Measurements from ENCODE around the gene TSPAN11. TPM values are rescaled to one million over a fixed set of nuclear protein-coding genes. Genes with fewer than 3 reads are reported as not detected.
"Not testable (repeated sequence)": the region's sequence is repeated elsewhere in the genome, so short reads cannot be mapped to it uniquely, and the experiment has no call there.

Gene TSPAN11, protein sequence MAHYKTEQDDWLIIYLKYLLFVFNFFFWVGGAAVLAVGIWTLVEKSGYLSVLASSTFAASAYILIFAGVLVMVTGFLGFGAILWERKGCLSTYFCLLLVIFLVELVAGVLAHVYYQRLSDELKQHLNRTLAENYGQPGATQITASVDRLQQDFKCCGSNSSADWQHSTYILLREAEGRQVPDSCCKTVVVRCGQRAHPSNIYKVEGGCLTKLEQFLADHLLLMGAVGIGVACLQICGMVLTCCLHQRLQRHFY
- total RNA-seq, result 18.3 TPM
- polyA plus RNA-seq, result 4.1 TPM

- WGBS, result 6% methylated on average over 78 of the region's 78 CpGs
- no peak for DNase-seq (ENCODE audit: extremely low spot score)
- no peaks in the 10 kb centered on the region for H3K4me1 ChIP-seq (ENCODE audit: insufficient read depth)
- no peaks in the 10 kb centered on the region for H3K36me3 ChIP-seq (ENCODE audit: insufficient read depth)
- H3K4me3 ChIP-seq (ENCODE audit: low read depth, low read length), result peak within 1 kb of the TSS; percentile 53
- no peak within 1 kb of the TSS for H3K27ac ChIP-seq (ENCODE audit: low read depth)
Measured at GRCh38 chr12:30926243-30927221, at the start of gene TSPAN11. TSPAN11 (plus strand) TSS chr12:30926748; CDS start chr12:30953992, 27,244 bp downstream.

DNA sequence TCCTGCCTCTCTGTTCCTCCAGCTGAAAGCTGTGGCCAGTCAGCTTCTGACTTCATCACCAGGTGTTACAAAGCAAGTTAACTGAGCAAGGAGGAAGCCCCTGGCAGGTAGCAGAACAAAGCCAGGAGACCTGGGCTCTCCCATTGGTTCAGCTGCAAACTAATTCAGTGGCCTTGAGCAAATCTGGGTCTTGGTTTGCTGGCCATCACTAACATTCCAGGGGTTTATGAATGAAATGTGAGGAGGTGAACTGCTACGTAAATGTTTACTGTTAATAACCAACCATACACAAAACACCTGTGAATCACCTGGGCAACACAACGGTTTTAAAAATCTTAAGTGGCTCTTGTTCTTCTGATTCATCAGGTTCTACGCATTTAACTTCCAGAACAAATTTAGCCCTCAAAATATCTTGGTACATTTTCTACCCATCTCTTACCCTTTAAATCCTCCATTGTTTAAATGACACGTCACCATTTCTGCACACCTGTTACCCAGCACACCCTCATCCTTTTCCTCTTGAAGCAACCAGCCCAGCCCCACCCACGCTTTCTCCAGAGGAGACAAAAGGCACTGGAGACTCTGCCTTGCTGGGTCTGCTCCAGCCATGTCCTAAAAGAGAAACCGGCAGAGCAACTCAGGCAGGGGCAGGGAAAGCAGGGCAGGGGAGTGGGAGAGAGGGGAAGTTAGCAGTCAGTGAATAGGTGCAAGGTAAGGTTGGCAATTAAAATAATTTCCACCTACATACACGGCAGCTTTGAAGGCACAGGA, 49.3 kb upstream of the TSPAN11 start:
- no peaks in the 10 kb centered on the region for H3K36me3 ChIP-seq (ENCODE audit: insufficient read depth)
- no peak overlapping the region for H3K4me3 ChIP-seq (ENCODE audit: low read depth, low read length)
- 73% methylated on average over 7 of the region's 7 CpGs for WGBS
- no peak for DNase-seq (ENCODE audit: extremely low spot score)
- H3K4me1 ChIP-seq (ENCODE audit: insufficient read depth), result no peaks in the 10 kb centered on the region
- no peak overlapping the region for H3K27ac ChIP-seq (ENCODE audit: low read depth)

- no peaks in the 10 kb centered on the region for H3K4me1 ChIP-seq (ENCODE audit: insufficient read depth)
- no peak for DNase-seq (ENCODE audit: extremely low spot score)
- H3K27ac ChIP-seq (ENCODE audit: low read depth), result no peak overlapping the region
- 95% methylated on average over 2 of the region's 2 CpGs for WGBS
- H3K4me3 ChIP-seq (ENCODE audit: low read depth, low read length), result no peak overlapping the region
- H3K36me3 ChIP-seq (ENCODE audit: insufficient read depth), result no peaks in the 10 kb centered on the region
Measured at GRCh38 chr12:30878024-30878423, 48.5 kb upstream of the TSPAN11 start.

DNA sequence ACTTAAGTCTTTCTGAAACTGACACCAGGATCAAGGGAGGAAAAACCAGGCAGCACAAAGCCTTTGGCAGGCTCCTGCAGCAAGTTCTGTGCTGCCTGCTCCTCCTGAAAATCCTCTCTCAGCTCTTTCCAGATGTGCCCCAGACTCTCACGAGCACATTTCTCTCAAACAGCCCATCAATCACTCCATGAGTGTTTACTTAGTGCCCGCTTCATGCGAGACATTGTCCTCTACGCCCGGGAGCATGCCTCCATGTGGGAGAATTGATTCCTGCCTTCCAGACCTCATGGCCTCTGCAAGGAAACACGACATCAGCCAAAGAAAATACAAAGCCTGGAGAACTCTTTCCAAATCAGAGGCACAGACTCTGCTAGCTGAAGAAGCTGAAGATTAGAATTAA, 46.5 kb upstream of the TSPAN11 start:
- Histone ChIP-seq H3K36me3 (ENCODE audit: insufficient read depth) (no peaks in the 10 kb centered on the region), H3K4me3 (ENCODE audit: low read depth, low read length) (no peak overlapping the region), H3K27ac (ENCODE audit: low read depth) (no peak overlapping the region), H3K4me1 (ENCODE audit: insufficient read depth) (no peaks in the 10 kb centered on the region)
- DNase-seq (ENCODE audit: extremely low spot score), result no peak
- WGBS, result 15% methylated on average over 6 of the region's 6 CpGs

GRCh38 chr12:30880813-30881212, 45.7 kb upstream of the TSPAN11 start:
- Histone ChIP-seq H3K4me1 (ENCODE audit: insufficient read depth) (no peaks in the 10 kb centered on the region), H3K36me3 (ENCODE audit: insufficient read depth) (no peaks in the 10 kb centered on the region), H3K4me3 (ENCODE audit: low read depth, low read length) (no peak overlapping the region), H3K27ac (ENCODE audit: low read depth) (no peak overlapping the region)
- DNase-seq (ENCODE audit: extremely low spot score), result no peak
- WGBS, result 98% methylated on average over 3 of the region's 3 CpGs

DNA sequence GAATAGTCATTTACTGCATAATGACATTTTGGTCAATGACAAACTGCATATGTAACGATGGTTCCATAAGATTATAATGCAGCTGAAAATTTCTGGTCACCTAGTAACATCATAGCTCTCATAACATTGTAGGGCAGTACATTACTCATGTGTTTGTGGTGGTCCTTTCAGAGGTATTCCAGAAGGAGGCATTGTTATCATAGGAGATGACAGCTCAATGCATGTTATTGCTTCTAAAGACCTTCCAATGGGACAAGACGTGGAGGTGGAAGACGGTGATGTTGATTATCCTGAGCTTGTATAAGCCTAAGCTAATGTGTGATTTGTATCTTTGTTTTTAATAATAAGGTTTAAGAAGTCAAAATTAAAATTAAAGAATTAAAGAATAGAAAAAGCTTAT, 43.8 kb upstream of the TSPAN11 start:
- 57% methylated on average over 3 of the region's 3 CpGs for WGBS
- Histone ChIP-seq H3K27ac (ENCODE audit: low read depth) (no peak overlapping the region), H3K4me1 (ENCODE audit: insufficient read depth) (no peaks in the 10 kb centered on the region), H3K4me3 (ENCODE audit: low read depth, low read length) (no peak overlapping the region), H3K36me3 (ENCODE audit: insufficient read depth) (no peaks in the 10 kb centered on the region)
- DNase-seq (ENCODE audit: extremely low spot score), result no peak

- Histone ChIP-seq H3K27ac (ENCODE audit: low read depth) (no peak overlapping the region), H3K36me3 (ENCODE audit: insufficient read depth) (no peaks in the 10 kb centered on the region), H3K4me1 (ENCODE audit: insufficient read depth) (no peaks in the 10 kb centered on the region), H3K4me3 (ENCODE audit: low read depth, low read length) (no peak overlapping the region)
- DNase-seq (ENCODE audit: extremely low spot score), result no peak
- 87% methylated on average over 2 of the region's 2 CpGs for WGBS
Measured at GRCh38 chr12:30884799-30885198, 41.7 kb upstream of the TSPAN11 start.

- H3K4me1 ChIP-seq (ENCODE audit: insufficient read depth), result no peaks in the 10 kb centered on the region
- no peaks in the 10 kb centered on the region for H3K36me3 ChIP-seq (ENCODE audit: insufficient read depth)
- 84% methylated on average over 2 of the region's 2 CpGs for WGBS
- DNase-seq (ENCODE audit: extremely low spot score), result no peak
- no peak overlapping the region for H3K27ac ChIP-seq (ENCODE audit: low read depth)
- H3K4me3 ChIP-seq (ENCODE audit: low read depth, low read length), result no peak overlapping the region
Measured at GRCh38 chr12:30885321-30885720, 41.2 kb upstream of the TSPAN11 start.

- Histone ChIP-seq H3K4me1 (ENCODE audit: insufficient read depth) (no peaks in the 10 kb centered on the region), H3K27ac (ENCODE audit: low read depth) (no peak overlapping the region), H3K36me3 (ENCODE audit: insufficient read depth) (no peaks in the 10 kb centered on the region), H3K4me3 (ENCODE audit: low read depth, low read length) (no peak overlapping the region)
- no peak for DNase-seq (ENCODE audit: extremely low spot score)
Measured at GRCh38 chr12:30887226-30887625, 39.3 kb upstream of the TSPAN11 start.

DNA sequence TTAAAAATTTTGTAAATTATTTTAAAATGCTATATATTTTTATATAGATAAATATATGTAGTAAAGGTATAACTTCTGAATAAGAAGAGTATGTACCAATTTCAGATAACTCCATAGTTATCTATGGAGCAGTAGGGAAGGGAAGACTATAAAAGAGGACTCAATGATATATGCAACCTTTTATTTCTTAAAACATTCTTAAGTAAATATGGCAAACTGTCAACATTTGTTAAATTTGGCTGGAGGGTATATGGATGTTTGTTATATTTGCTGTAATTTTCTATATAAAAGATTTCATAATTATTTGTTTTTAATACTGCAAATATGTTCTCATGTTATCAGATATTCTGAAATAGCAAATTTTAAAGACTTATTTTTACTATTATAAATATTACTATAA, 38.3 kb upstream of the TSPAN11 start:
- Histone ChIP-seq H3K36me3 (ENCODE audit: insufficient read depth) (no peaks in the 10 kb centered on the region), H3K27ac (ENCODE audit: low read depth) (no peak overlapping the region), H3K4me1 (ENCODE audit: insufficient read depth) (no peaks in the 10 kb centered on the region), H3K4me3 (ENCODE audit: low read depth, low read length) (no peak overlapping the region)
- DNase-seq (ENCODE audit: extremely low spot score), result no peak

DNA sequence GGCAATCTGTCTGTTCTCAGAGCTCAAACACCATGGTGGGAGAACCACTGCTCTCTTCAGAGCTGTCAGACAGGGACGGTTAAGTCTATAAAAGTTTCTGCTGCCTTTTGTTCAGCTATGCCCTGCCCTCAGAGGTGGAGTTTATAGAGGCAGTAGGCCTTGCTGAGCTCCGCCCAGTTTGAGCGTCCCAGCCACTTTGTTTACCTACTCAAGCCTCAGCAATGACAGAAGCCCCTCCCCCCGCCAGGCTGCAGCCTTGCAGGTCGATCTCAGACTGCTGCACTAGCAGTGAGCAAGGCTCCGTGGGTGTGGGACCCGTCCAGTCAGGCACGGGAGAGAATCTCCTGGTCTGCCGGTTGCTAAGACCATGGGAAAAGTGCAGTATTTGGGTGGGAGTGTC, 32.0 kb upstream of the TSPAN11 start:
- DNase-seq (ENCODE audit: extremely low spot score); H3K4me1 ChIP-seq (ENCODE audit: insufficient read depth); H3K36me3 ChIP-seq (ENCODE audit: insufficient read depth); H3K4me3 ChIP-seq (ENCODE audit: low read depth, low read length); H3K27ac ChIP-seq (ENCODE audit: low read depth): not testable (repeated sequence)
- 71% methylated on average over 9 of the region's 9 CpGs for WGBS

GRCh38 chr12:30896461-30896860, 30.1 kb upstream of the TSPAN11 start:
- WGBS, result 43% methylated on average over 3 of the region's 3 CpGs

GRCh38 chr12:30898846-30899245, 27.7 kb upstream of the TSPAN11 start:
- WGBS, result 85% methylated on average over 1 of the region's 1 CpG
- Histone ChIP-seq H3K4me3 (ENCODE audit: low read depth, low read length) (no peak overlapping the region), H3K36me3 (ENCODE audit: insufficient read depth) (no peaks in the 10 kb centered on the region), H3K27ac (ENCODE audit: low read depth) (no peak overlapping the region), H3K4me1 (ENCODE audit: insufficient read depth) (no peaks in the 10 kb centered on the region)
- no peak for DNase-seq (ENCODE audit: extremely low spot score)

More at GRCh38 chr12:30896461-30896860, 30.1 kb upstream of the TSPAN11 start:
- no peaks in the 10 kb centered on the region for H3K36me3 ChIP-seq (ENCODE audit: insufficient read depth)
- DNase-seq (ENCODE audit: extremely low spot score), result no peak
- H3K27ac ChIP-seq (ENCODE audit: low read depth), result no peak overlapping the region
- H3K4me1 ChIP-seq (ENCODE audit: insufficient read depth), result no peaks in the 10 kb centered on the region
- H3K4me3 ChIP-seq (ENCODE audit: low read depth, low read length), result no peak overlapping the region

Data from urinary bladder (tissue), 4 donors.